GM23338 (cell line): ENCODE results near the gene AASDH. TPM values are rescaled to one million over a fixed set of nuclear protein-coding genes. Genes with fewer than 3 reads are reported as not detected.

Source experiments
- ATAC-seq: fragments of 200-7000 bp; cut with Tn5 transposase; 3 replicates; pipeline ENCODE4 v1.9.1; 2020
- DNase-seq: peaks from one replicate; pipeline ENCODE4 v3.0.0-alpha.2; 2015; ENCODE audit warnings: low spot score
- H2AFZ ChIP-seq: fragments of 200-600 bp; sonication (generic); 2 replicates; pipeline ENCODE4 v1.8.0; 2016; ENCODE audit warnings: antibody characterized with exemption, mild to moderate bottlenecking, moderate library complexity
- H3F3A ChIP-seq: fragments of 200-600 bp; sonication (generic); replicated peaks from 2 replicates; pipeline ENCODE4 v1.8.0; 2017; ENCODE audit warnings: antibody characterized with exemption, mixed run types, low read depth
- H3K27ac ChIP-seq: fragments of 200-600 bp; sonication (generic); 2 replicates; pipeline ENCODE4 v1.6.1; 2016; ENCODE audit warnings: low read depth
- H3K27me3 ChIP-seq: fragments of 200-600 bp; sonication (generic); 2 replicates; pipeline ENCODE4 v1.8.0; 2016; ENCODE audit warnings: mild to moderate bottlenecking, mixed run types, moderate library complexity; ENCODE audit not compliant: insufficient read depth
- H3K36me3 ChIP-seq: fragments of 200-600 bp; sonication (generic); 2 replicates; pipeline ENCODE4 v1.8.0; 2016; ENCODE audit warnings: mild to moderate bottlenecking; ENCODE audit not compliant: insufficient read depth
- H3K4me1 ChIP-seq: fragments of 200-600 bp; sonication (generic); 2 replicates; pipeline ENCODE4 v1.8.0; 2016; ENCODE audit warnings: mild to moderate bottlenecking, moderate library complexity; ENCODE audit not compliant: insufficient read depth
- H3K4me2 ChIP-seq: fragments of 200-600 bp; sonication (generic); 2 replicates; pipeline ENCODE4 v1.7.1; 2017; ENCODE audit warnings: mixed run types
- H3K4me3 ChIP-seq: fragments of 200-600 bp; sonication (generic); 2 replicates; pipeline ENCODE4 v1.6.1; 2016; ENCODE audit warnings: mixed run types
- H3K79me2 ChIP-seq: fragments of 200-600 bp; sonication (generic); replicated peaks from 2 replicates; pipeline ENCODE4 v1.8.0; 2017; ENCODE audit warnings: mild to moderate bottlenecking; ENCODE audit not compliant: insufficient read depth
- H3K9me2 ChIP-seq: fragments of 200-600 bp; sonication (generic); 2 replicates; pipeline ENCODE4 v1.8.0; 2017; ENCODE audit not compliant: insufficient read depth
- H4K20me1 ChIP-seq: fragments of 200-600 bp; sonication (generic); replicated peaks from 2 replicates; pipeline ENCODE4 v1.8.0; 2017; ENCODE audit warnings: mild to moderate bottlenecking; ENCODE audit not compliant: insufficient read depth
- H3K27ac Mint-ChIP-seq: 2 replicates; pipeline ENCODE4 v1.8.0; 2020; ENCODE audit warnings: inconsistent platforms, mild to moderate bottlenecking, moderate library complexity, mixed read lengths
- H3K27me3 Mint-ChIP-seq: 3 replicates; pipeline ENCODE4 v1.8.0; 2022; ENCODE audit warnings: low read depth, mild to moderate bottlenecking, moderate library complexity, mixed read lengths, inconsistent platforms; ENCODE audit not compliant: insufficient read depth, poor library complexity
- H3K36me3 Mint-ChIP-seq: 3 replicates; pipeline ENCODE4 v1.8.0; 2021; ENCODE audit warnings: low read depth, mild to moderate bottlenecking, inconsistent platforms, moderate library complexity, mixed read lengths
- H3K4me1 Mint-ChIP-seq: 3 replicates; pipeline ENCODE4 v1.8.0; 2020; ENCODE audit warnings: mild to moderate bottlenecking, inconsistent platforms, mixed read lengths
- H3K4me3 Mint-ChIP-seq: 3 replicates; pipeline ENCODE4 v1.8.0; 2021; ENCODE audit warnings: moderate library complexity, mild to moderate bottlenecking, inconsistent platforms, mixed read lengths
- H3K9me3 Mint-ChIP-seq: 3 replicates; pipeline ENCODE4 v1.8.0; 2020; ENCODE audit warnings: moderate library complexity, mild to moderate bottlenecking, inconsistent platforms, mixed read lengths
- CREB1 ChIP-seq: fragments of 250-450 bp; sonication (Bioruptor Pico); IDR thresholded peaks from 2 replicates; pipeline ENCODE4 v1.5.0; 2020; ENCODE audit warnings: low read depth, mild to moderate bottlenecking, moderate library complexity
- EZH2 ChIP-seq: fragments of 200-600 bp; sonication (generic); IDR thresholded peaks from one replicate; pipeline ENCODE4 v1.8.0; 2017; ENCODE audit warnings: antibody characterized with exemption, mild to moderate bottlenecking, low read depth; ENCODE audit not compliant: unreplicated experiment
- EZH2phosphoT487 ChIP-seq: fragments of 200-600 bp; sonication (generic); IDR thresholded peaks from one replicate; pipeline ENCODE4 v1.8.1; 2018; ENCODE audit warnings: antibody characterized with exemption; ENCODE audit not compliant: unreplicated experiment
- JUNB ChIP-seq: IDR thresholded peaks from one replicate; pipeline ENCODE4 v1.6.1; 2016; ENCODE audit warnings: antibody characterized with exemption; ENCODE audit not compliant: unreplicated experiment
- NANOG ChIP-seq: IDR thresholded peaks from 2 replicates; pipeline ENCODE4 v1.6.1; 2016; ENCODE audit warnings: antibody characterized with exemption, borderline replicate concordance
- POLR2AphosphoS5 ChIP-seq: IDR thresholded peaks from 2 replicates; pipeline ENCODE4 v1.6.1; 2016; ENCODE audit warnings: antibody characterized with exemption, low read depth
- STAT1 ChIP-seq: IDR thresholded peaks from one replicate; pipeline ENCODE4 v1.6.1; 2016; ENCODE audit warnings: antibody characterized with exemption; ENCODE audit not compliant: unreplicated experiment
- ZNF114 ChIP-seq: fragments of 250-450 bp; sonication (Bioruptor Pico); IDR thresholded peaks from 2 replicates; pipeline ENCODE4 v1.5.0; 2020; ENCODE audit warnings: mild to moderate bottlenecking, moderate library complexity
- ZNF331 ChIP-seq: fragments of 250-450 bp; sonication (Bioruptor Pico); IDR thresholded peaks from 2 replicates; pipeline ENCODE4 v1.5.0; 2020; ENCODE audit warnings: low read depth, mild to moderate bottlenecking, moderate library complexity
- polyA plus RNA-seq: library from polyadenylated mRNA; unstranded; fragments of >200 nt; fragmentation: Nextera tagmentation; extraction: Ambion mirVana; gene quantifications from 2 replicates; pipeline ENCODE4 v1.2.1, GENCODE V29; 2016
- total RNA-seq: library from RNA; depleted of rRNA; stranded (reverse); fragments of >200 nt; shearing (Covaris generic); gene quantifications from 2 replicates; pipeline ENCODE4 v1.2.3, GENCODE V29; 2014
- TF ChIP-seq, protein P1 (sequence below), 2 experiments: fragments of 200-600 bp in 1 of 2; sonication (generic) in 1 of 2; conservative IDR thresholded peaks; 2 replicates each; pipeline versions ENCODE4 v1.5.1 to v1.6.1; 2016 to 2017; ENCODE audit warnings: antibody characterized with exemption in 2 of 2, low read depth in 2 of 2, mild to moderate bottlenecking in 2 of 2, moderate library complexity in 1 of 2
- TF ChIP-seq, protein P2 (sequence below): IDR thresholded peaks from 2 replicates; pipeline ENCODE4 v1.6.1; 2016; ENCODE audit warnings: antibody characterized with exemption
- TF ChIP-seq, protein P3 (sequence below): IDR thresholded peaks from one replicate; pipeline ENCODE4 v1.6.1; 2018; ENCODE audit warnings: antibody characterized with exemption; ENCODE audit not compliant: unreplicated experiment
- TF ChIP-seq, protein P4 (sequence below): fragments of 250-450 bp; sonication (Bioruptor Pico); IDR thresholded peaks from 2 replicates; pipeline ENCODE4 v1.5.0; 2020; ENCODE audit warnings: mild to moderate bottlenecking, moderate library complexity

The AASDH gene
- total and polyA plus RNA-seq, 2 experiments from 2014 or later = 12.2 to 35.6 TPM

GRCh38 chr4:56430203-56430602 is 42.9 kb upstream of the AASDH start (continued):
- no peak for TF ChIP-seq EZH2phosphoT487

GRCh38 chr4:56427179-56427578 is 39.9 kb upstream of the AASDH start:
- Histone ChIP-seq H3F3A (no peaks in the 10 kb centered on the region), H3K36me3 (no peaks in the 10 kb centered on the region), H4K20me1 (peaks cover 43% of the 10 kb centered on the region), H3K4me3 (no peak overlapping the region), H2AFZ (no peak overlapping the region), H3K4me2 (no peak overlapping the region), H3K79me2 (peaks cover 100% of the 10 kb centered on the region), H3K4me1 (peaks cover 35% of the 10 kb centered on the region), H3K27me3 (no peaks in the 10 kb centered on the region), H3K27ac (no peak overlapping the region), H3K9me2 (no peaks in the 10 kb centered on the region)
- H3K4me3 Mint-ChIP-seq = no peak overlapping the region
- H3K4me1 Mint-ChIP-seq = peaks cover 52% of the 10 kb centered on the region
- ATAC-seq = no peak
- peaks cover 3% of the 10 kb centered on the region; the same call in 2 of the 3 replicates for H3K9me3 Mint-ChIP-seq
- H3K27ac Mint-ChIP-seq = no peak overlapping the region
- H3K27me3 Mint-ChIP-seq = no peaks in the 10 kb centered on the region
- peaks cover 35% of the 10 kb centered on the region for H3K36me3 Mint-ChIP-seq
- no peak for DNase-seq
- no peak for TF ChIP-seq CREB1 (CRISPR knock-in tag)
- TF ChIP-seq, protein P1, sequence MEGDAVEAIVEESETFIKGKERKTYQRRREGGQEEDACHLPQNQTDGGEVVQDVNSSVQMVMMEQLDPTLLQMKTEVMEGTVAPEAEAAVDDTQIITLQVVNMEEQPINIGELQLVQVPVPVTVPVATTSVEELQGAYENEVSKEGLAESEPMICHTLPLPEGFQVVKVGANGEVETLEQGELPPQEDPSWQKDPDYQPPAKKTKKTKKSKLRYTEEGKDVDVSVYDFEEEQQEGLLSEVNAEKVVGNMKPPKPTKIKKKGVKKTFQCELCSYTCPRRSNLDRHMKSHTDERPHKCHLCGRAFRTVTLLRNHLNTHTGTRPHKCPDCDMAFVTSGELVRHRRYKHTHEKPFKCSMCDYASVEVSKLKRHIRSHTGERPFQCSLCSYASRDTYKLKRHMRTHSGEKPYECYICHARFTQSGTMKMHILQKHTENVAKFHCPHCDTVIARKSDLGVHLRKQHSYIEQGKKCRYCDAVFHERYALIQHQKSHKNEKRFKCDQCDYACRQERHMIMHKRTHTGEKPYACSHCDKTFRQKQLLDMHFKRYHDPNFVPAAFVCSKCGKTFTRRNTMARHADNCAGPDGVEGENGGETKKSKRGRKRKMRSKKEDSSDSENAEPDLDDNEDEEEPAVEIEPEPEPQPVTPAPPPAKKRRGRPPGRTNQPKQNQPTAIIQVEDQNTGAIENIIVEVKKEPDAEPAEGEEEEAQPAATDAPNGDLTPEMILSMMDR (conservative IDR thresholded peaks at IDR 0.05; ENCODE audit: low read depth in 2 of 2) = no peak
- no peak for TF ChIP-seq POLR2AphosphoS5
- TF ChIP-seq ZNF331 (CRISPR knock-in tag) = no peak
- no peak for TF ChIP-seq EZH2
- TF ChIP-seq, protein P2, sequence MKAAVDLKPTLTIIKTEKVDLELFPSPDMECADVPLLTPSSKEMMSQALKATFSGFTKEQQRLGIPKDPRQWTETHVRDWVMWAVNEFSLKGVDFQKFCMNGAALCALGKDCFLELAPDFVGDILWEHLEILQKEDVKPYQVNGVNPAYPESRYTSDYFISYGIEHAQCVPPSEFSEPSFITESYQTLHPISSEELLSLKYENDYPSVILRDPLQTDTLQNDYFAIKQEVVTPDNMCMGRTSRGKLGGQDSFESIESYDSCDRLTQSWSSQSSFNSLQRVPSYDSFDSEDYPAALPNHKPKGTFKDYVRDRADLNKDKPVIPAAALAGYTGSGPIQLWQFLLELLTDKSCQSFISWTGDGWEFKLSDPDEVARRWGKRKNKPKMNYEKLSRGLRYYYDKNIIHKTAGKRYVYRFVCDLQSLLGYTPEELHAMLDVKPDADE = no peak
- TF ChIP-seq, protein P3, sequence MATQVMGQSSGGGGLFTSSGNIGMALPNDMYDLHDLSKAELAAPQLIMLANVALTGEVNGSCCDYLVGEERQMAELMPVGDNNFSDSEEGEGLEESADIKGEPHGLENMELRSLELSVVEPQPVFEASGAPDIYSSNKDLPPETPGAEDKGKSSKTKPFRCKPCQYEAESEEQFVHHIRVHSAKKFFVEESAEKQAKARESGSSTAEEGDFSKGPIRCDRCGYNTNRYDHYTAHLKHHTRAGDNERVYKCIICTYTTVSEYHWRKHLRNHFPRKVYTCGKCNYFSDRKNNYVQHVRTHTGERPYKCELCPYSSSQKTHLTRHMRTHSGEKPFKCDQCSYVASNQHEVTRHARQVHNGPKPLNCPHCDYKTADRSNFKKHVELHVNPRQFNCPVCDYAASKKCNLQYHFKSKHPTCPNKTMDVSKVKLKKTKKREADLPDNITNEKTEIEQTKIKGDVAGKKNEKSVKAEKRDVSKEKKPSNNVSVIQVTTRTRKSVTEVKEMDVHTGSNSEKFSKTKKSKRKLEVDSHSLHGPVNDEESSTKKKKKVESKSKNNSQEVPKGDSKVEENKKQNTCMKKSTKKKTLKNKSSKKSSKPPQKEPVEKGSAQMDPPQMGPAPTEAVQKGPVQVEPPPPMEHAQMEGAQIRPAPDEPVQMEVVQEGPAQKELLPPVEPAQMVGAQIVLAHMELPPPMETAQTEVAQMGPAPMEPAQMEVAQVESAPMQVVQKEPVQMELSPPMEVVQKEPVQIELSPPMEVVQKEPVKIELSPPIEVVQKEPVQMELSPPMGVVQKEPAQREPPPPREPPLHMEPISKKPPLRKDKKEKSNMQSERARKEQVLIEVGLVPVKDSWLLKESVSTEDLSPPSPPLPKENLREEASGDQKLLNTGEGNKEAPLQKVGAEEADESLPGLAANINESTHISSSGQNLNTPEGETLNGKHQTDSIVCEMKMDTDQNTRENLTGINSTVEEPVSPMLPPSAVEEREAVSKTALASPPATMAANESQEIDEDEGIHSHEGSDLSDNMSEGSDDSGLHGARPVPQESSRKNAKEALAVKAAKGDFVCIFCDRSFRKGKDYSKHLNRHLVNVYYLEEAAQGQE = no peak
- TF ChIP-seq, protein P4, sequence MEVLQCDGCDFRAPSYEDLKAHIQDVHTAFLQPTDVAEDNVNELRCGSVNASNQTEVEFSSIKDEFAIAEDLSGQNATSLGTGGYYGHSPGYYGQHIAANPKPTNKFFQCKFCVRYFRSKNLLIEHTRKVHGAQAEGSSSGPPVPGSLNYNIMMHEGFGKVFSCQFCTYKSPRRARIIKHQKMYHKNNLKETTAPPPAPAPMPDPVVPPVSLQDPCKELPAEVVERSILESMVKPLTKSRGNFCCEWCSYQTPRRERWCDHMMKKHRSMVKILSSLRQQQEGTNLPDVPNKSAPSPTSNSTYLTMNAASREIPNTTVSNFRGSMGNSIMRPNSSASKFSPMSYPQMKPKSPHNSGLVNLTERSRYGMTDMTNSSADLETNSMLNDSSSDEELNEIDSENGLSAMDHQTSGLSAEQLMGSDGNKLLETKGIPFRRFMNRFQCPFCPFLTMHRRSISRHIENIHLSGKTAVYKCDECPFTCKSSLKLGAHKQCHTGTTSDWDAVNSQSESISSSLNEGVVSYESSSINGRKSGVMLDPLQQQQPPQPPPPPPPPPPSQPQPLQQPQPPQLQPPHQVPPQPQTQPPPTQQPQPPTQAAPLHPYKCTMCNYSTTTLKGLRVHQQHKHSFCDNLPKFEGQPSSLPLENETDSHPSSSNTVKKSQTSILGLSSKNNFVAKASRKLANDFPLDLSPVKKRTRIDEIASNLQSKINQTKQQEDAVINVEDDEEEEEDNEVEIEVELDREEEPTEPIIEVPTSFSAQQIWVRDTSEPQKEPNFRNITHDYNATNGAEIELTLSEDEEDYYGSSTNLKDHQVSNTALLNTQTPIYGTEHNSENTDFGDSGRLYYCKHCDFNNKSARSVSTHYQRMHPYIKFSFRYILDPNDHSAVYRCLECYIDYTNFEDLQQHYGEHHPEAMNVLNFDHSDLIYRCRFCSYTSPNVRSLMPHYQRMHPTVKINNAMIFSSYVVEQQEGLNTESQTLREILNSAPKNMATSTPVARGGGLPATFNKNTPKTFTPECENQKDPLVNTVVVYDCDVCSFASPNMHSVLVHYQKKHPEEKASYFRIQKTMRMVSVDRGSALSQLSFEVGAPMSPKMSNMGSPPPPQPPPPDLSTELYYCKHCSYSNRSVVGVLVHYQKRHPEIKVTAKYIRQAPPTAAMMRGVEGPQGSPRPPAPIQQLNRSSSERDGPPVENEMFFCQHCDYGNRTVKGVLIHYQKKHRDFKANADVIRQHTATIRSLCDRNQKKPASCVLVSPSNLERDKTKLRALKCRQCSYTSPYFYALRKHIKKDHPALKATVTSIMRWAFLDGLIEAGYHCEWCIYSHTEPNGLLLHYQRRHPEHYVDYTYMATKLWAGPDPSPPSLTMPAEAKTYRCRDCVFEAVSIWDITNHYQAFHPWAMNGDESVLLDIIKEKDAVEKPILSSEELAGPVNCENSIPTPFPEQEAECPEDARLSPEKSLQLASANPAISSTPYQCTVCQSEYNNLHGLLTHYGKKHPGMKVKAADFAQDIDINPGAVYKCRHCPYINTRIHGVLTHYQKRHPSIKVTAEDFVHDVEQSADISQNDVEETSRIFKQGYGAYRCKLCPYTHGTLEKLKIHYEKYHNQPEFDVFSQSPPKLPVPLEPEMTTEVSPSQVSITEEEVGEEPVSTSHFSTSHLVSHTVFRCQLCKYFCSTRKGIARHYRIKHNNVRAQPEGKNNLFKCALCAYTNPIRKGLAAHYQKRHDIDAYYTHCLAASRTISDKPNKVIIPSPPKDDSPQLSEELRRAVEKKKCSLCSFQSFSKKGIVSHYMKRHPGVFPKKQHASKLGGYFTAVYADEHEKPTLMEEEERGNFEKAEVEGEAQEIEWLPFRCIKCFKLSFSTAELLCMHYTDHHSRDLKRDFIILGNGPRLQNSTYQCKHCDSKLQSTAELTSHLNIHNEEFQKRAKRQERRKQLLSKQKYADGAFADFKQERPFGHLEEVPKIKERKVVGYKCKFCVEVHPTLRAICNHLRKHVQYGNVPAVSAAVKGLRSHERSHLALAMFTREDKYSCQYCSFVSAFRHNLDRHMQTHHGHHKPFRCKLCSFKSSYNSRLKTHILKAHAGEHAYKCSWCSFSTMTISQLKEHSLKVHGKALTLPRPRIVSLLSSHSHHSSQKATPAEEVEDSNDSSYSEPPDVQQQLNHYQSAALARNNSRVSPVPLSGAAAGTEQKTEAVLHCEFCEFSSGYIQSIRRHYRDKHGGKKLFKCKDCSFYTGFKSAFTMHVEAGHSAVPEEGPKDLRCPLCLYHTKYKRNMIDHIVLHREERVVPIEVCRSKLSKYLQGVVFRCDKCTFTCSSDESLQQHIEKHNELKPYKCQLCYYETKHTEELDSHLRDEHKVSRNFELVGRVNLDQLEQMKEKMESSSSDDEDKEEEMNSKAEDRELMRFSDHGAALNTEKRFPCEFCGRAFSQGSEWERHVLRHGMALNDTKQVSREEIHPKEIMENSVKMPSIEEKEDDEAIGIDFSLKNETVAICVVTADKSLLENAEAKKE = no peak
- TF ChIP-seq NANOG = no peak
- TF ChIP-seq JUNB = no peak
- no peak for TF ChIP-seq EZH2phosphoT487
- TF ChIP-seq ZNF114 (CRISPR knock-in tag) = no peak
- no peak for TF ChIP-seq STAT1
